HepG2 (cell line): Measurements from ENCODE around the gene CAPZA1. TPM values are rescaled to one million over a fixed set of nuclear protein-coding genes. Genes with fewer than 3 reads are reported as not detected.

ENCODE experiments used
- DZIP1 ChIP-seq: sonication (generic); formaldehyde crosslinking; IDR thresholded peaks from 2 replicates; pipeline ENCODE4 v1.5.0; 2020; ENCODE audit warnings: mild to moderate bottlenecking, missing genetic modification reagents
- KDM2A ChIP-seq: sonication (generic); formaldehyde crosslinking; IDR thresholded peaks from 2 replicates; pipeline ENCODE4 v1.4.0; 2020; ENCODE audit warnings: low read depth, missing genetic modification reagents, borderline replicate concordance
- KDM3A ChIP-seq: IDR thresholded peaks from 2 replicates; pipeline ENCODE4 v1.6.1; 2018; ENCODE audit warnings: low read depth, missing compliant biosample characterization
- MAX ChIP-seq: IDR thresholded peaks from 2 replicates; pipeline ENCODE4 v1.6.1; 2012; ENCODE audit warnings: inconsistent platforms
- MYNN ChIP-seq: sonication (generic); formaldehyde crosslinking; IDR thresholded peaks from 2 replicates; pipeline ENCODE4 v1.4.0; 2020; ENCODE audit warnings: mild to moderate bottlenecking, low read depth, missing genetic modification reagents
- PBX2 ChIP-seq: IDR thresholded peaks from 2 replicates; pipeline ENCODE4 v1.6.1; 2016; ENCODE audit warnings: control low read depth
- THAP7 ChIP-seq: sonication (generic); formaldehyde crosslinking; IDR thresholded peaks from 2 replicates; pipeline ENCODE4 v1.8.1; 2023; ENCODE audit warnings: mild to moderate bottlenecking, missing genetic modification reagents
- ZHX2 ChIP-seq, 2 experiments: sonication (generic) in 1 of 2; formaldehyde crosslinking in 1 of 2; IDR thresholded peaks; 2 replicates each; pipeline versions ENCODE4 v1.6.1 to v1.9.0; 2014 to 2022; ENCODE audit warnings: antibody characterized with exemption in 1 of 2, borderline replicate concordance in 1 of 2, inconsistent platforms in 1 of 2, low read depth in 1 of 2, missing genetic modification reagents in 1 of 2
- ZNF101 ChIP-seq: sonication (generic); formaldehyde crosslinking; IDR thresholded peaks from 2 replicates; pipeline ENCODE4 v1.4.0; 2020; ENCODE audit warnings: mild to moderate bottlenecking, low read depth, missing genetic modification reagents, borderline replicate concordance
- ZNF260 ChIP-seq: sonication (generic); formaldehyde crosslinking; IDR thresholded peaks from 2 replicates; pipeline ENCODE4 v1.4.0; 2020; ENCODE audit warnings: missing genetic modification reagents, low read depth, mild to moderate bottlenecking, borderline replicate concordance
- ZNF263 ChIP-seq: sonication (generic); formaldehyde crosslinking; IDR thresholded peaks from 2 replicates; pipeline ENCODE4 v1.4.0; 2020; ENCODE audit warnings: missing genetic modification reagents
- ZNF510 ChIP-seq: sonication (generic); formaldehyde crosslinking; IDR thresholded peaks from 2 replicates; pipeline ENCODE4 v1.4.0; 2020; ENCODE audit warnings: low read depth, mild to moderate bottlenecking, missing genetic modification reagents
- ZNF546 ChIP-seq: sonication (generic); formaldehyde crosslinking; conservative IDR thresholded peaks from 2 replicates; pipeline ENCODE4 v1.8.1; 2023; ENCODE audit warnings: mild to moderate bottlenecking, missing genetic modification reagents
- ZNF691 ChIP-seq: sonication (generic); formaldehyde crosslinking; IDR thresholded peaks from 2 replicates; pipeline ENCODE4 v1.4.0; 2020; ENCODE audit warnings: missing genetic modification reagents, low read depth, mild to moderate bottlenecking, borderline replicate concordance
- ZNF746 ChIP-seq: sonication (generic); formaldehyde crosslinking; IDR thresholded peaks from 2 replicates; pipeline ENCODE4 v1.8.0; 2022; ENCODE audit warnings: mild to moderate bottlenecking, missing genetic modification reagents
- ZNF772 ChIP-seq: sonication (generic); formaldehyde crosslinking; IDR thresholded peaks from 2 replicates; pipeline ENCODE4 v1.5.0; 2020; ENCODE audit warnings: mild to moderate bottlenecking, missing genetic modification reagents
- polyA plus RNA-seq, 8 experiments: library from polyadenylated mRNA; depleted of rRNA in 3 of 8; stranded (reverse) in 7 of 8; unstranded in 1 of 8; fragments of >200 nt; fragmentation: Illumina TruSeq in 4 of 8; extraction: Trizol in 4 of 8; gene quantifications; 2 replicates each; pipeline versions ENCODE4 v1.2.1 to v1.2.3, GENCODE V29; 2011 to 2016; ENCODE audit warnings: low read depth in 4 of 8, missing spikeins in 1 of 8, mixed read lengths in 1 of 8; ENCODE audit not compliant: insufficient read depth in 1 of 8
- total RNA-seq, 5 experiments: library from RNA; depleted of rRNA; stranded (reverse); fragments of >200 nt; fragmentation: Illumina TruSeq; extraction: Trizol; gene quantifications; 2 replicates each; pipeline ENCODE4 v1.2.3, GENCODE V29; 2016; ENCODE audit warnings: low read depth in 1 of 5

Gene CAPZA1
- total and polyA plus RNA-seq, 2 of the 13 experiments (the other 11 are each of a cell fraction or from before 2014, with no cell fraction given): 67.0 to 117 TPM

GRCh38 chr1:112707221-112708001 is 87.8 kb downstream of the CAPZA1 start (continued):
- TF ChIP-seq ZHX2 (IDR thresholded peaks at IDR 0.05; ENCODE audit: low read depth): no peak
- no peak for TF ChIP-seq ZHX2 (CRISPR knock-in tag; IDR thresholded peaks at IDR 0.05; ENCODE audit: borderline replicate concordance)
- no peak for TF ChIP-seq ZNF260 (CRISPR knock-in tag)
- peak; percentile 90 for TF ChIP-seq KDM3A (CRISPR knock-in tag)
- no peak for TF ChIP-seq PBX2 (CRISPR knock-in tag)
- TF ChIP-seq ZNF691 (CRISPR knock-in tag): no peak
- peak; percentile 100 for TF ChIP-seq ZNF263 (CRISPR knock-in tag)
- no peak for TF ChIP-seq MYNN
- TF ChIP-seq ZNF546 (CRISPR knock-in tag): peak; percentile 87
- 0 out of 2 replicates have a peak, but pooled peaks have one; percentile 28 for TF ChIP-seq DZIP1 (CRISPR knock-in tag)
- 0 out of 2 replicates have a peak, but pooled peaks have one; percentile 17 for TF ChIP-seq THAP7 (CRISPR knock-in tag)
- no peak for TF ChIP-seq ZNF101 (CRISPR knock-in tag)
- 0 out of 2 replicates have a peak, but pooled peaks have one; percentile 12 for TF ChIP-seq ZNF772 (CRISPR knock-in tag)
- peak; percentile 72; the same call in 1 of the 2 replicates for TF ChIP-seq KDM2A (CRISPR knock-in tag)
- TF ChIP-seq ZNF746 (CRISPR knock-in tag): peak; percentile 81
- TF ChIP-seq ZNF510: no peak
- TF ChIP-seq MAX: peak; percentile 58
